Keratinocyte (primary cell): ENCODE data around the gene CCDC127. TPM values are rescaled to one million over a fixed set of nuclear protein-coding genes. Genes with fewer than 3 reads are reported as not detected.
"Not testable (repeated sequence)": the region's sequence is repeated elsewhere in the genome, so short reads cannot be mapped to it uniquely, and the experiment has no call there.

Experiments used
- DNase-seq: peaks from one replicate; pipeline ENCODE4 v3.0.0-alpha.2; 2011; ENCODE audit warnings: low read depth, missing footprints, low spot score
- FAIRE-seq: peaks from 2 replicates; lab custom pipeline; 2011; peaks lifted over from hg19 to GRCh38; lab: Jason Lieb, UNC
- H2AFZ ChIP-seq: 2 replicates; pipeline ENCODE4 v1.6.0; 2012; ENCODE audit warnings: low read length, control low read depth, inconsistent platforms; ENCODE audit not compliant: control insufficient read depth
- H3K27ac ChIP-seq: 2 replicates; pipeline ENCODE4 v1.5.1; 2011; ENCODE audit warnings: low read length; ENCODE audit not compliant: control insufficient read depth, insufficient read depth
- H3K27me3 ChIP-seq: 3 replicates; pipeline ENCODE4 v1.6.0; 2011; ENCODE audit warnings: low read length; ENCODE audit not compliant: control insufficient read depth, insufficient read depth; ENCODE audit errors: extremely low read depth
- H3K36me3 ChIP-seq, 2 experiments: 2 replicates in 1 of 2; 3 replicates in 1 of 2; pipeline ENCODE4 v1.5.1; 2011; ENCODE audit warnings: low read length in 2 of 2, mild to moderate bottlenecking in 1 of 2; ENCODE audit not compliant: control insufficient read depth in 2 of 2, insufficient read depth in 2 of 2; ENCODE audit errors: extremely low read depth in 1 of 2
- H3K4me1 ChIP-seq: 3 replicates; pipeline ENCODE4 v1.5.1; 2011; ENCODE audit warnings: low read length; ENCODE audit not compliant: control insufficient read depth, insufficient read depth; ENCODE audit errors: extremely low read depth
- H3K4me2 ChIP-seq: 3 replicates; pipeline ENCODE4 v1.6.0; 2011; ENCODE audit warnings: low read depth, low read length; ENCODE audit not compliant: control insufficient read depth, insufficient read depth; ENCODE audit errors: extremely low read depth
- H3K4me3 ChIP-seq, 3 experiments: fragments of 200-600 bp in 1 of 3; sonication (generic) in 1 of 3; 2 replicates in 2 of 3; 3 replicates in 1 of 3; pipeline ENCODE4 v1.5.1; 2011 to 2016; ENCODE audit warnings: low read length in 3 of 3, mild to moderate bottlenecking in 3 of 3, control low read depth in 2 of 3, inconsistent platforms in 1 of 3, low read depth in 1 of 3, mixed read lengths in 1 of 3, mixed run types in 1 of 3, moderate library complexity in 1 of 3; ENCODE audit not compliant: control insufficient read depth in 2 of 3, insufficient read depth in 2 of 3; ENCODE audit errors: extremely low read depth in 1 of 3
- H3K79me2 ChIP-seq: 2 replicates; pipeline ENCODE4 v1.6.0; 2012; ENCODE audit warnings: low read length; ENCODE audit not compliant: control insufficient read depth, insufficient read depth
- H3K9ac ChIP-seq: 3 replicates; pipeline ENCODE4 v1.6.0; 2011; ENCODE audit warnings: low read length; ENCODE audit not compliant: control insufficient read depth, insufficient read depth; ENCODE audit errors: extremely low read depth
- H3K9me1 ChIP-seq: 3 replicates; pipeline ENCODE4 v1.6.0; 2011; ENCODE audit warnings: low read length; ENCODE audit not compliant: control insufficient read depth, insufficient read depth; ENCODE audit errors: extremely low read depth
- H3K9me3 ChIP-seq: 2 replicates; pipeline ENCODE4 v1.5.1; 2012; ENCODE audit warnings: low read depth, low read length; ENCODE audit not compliant: control insufficient read depth
- H4K20me1 ChIP-seq: 3 replicates; pipeline ENCODE4 v1.6.0; 2011; ENCODE audit warnings: low read length; ENCODE audit not compliant: control insufficient read depth, insufficient read depth; ENCODE audit errors: extremely low read depth
- CTCF ChIP-seq, 3 experiments: IDR thresholded peaks in 1 of 3; conservative IDR thresholded peaks in 1 of 3; optimal IDR thresholded peaks in 1 of 3; 2 replicates in 2 of 3; 3 replicates in 1 of 3; pipeline versions ENCODE3 to v1.5.1; 2011; ENCODE audit warnings: low read length in 3 of 3, mild to moderate bottlenecking in 3 of 3, moderate library complexity in 2 of 3, control low read depth in 1 of 3, inconsistent platforms in 1 of 3; ENCODE audit not compliant: insufficient read depth in 2 of 3; ENCODE audit errors: extremely low read depth in 1 of 3
- EZH2 ChIP-seq: IDR thresholded peaks from one replicate; pipeline ENCODE4 v1.6.1; 2012; ENCODE audit warnings: inconsistent platforms, mild to moderate bottlenecking, low read length, moderate library complexity
- dilution Hi-C: fragments of 300-500 bp; cut with MboI; formaldehyde crosslinking; loops from one replicate; pipeline ENCODE4 v1.7.0; 2020; ENCODE audit warnings: low sequenced_read_pairs; ENCODE audit not compliant: extremely low pct_ligation_motif_present
- polyA plus RNA-seq, 5 experiments: library from polyadenylated mRNA; depleted of rRNA in 3 of 5; stranded (reverse) in 3 of 5; stranded (forward) in 1 of 5; unstranded in 1 of 5; fragments of >200 nt; gene quantifications; 1 replicate in 1 of 5; 2 replicates in 3 of 5; 3 replicates in 1 of 5; pipeline versions ENCODE4 v1.2.1 to v1.2.3, GENCODE V29; 2011 to 2012; ENCODE audit warnings: missing spikeins in 2 of 5, low read depth in 1 of 5, low replicate concordance in 1 of 5

CCDC127 gene
- polyA plus RNA-seq, 1 donor (not counting 4 experiments of a cell fraction or from before 2014, with no cell fraction given), result 4.9 TPM

DNA sequence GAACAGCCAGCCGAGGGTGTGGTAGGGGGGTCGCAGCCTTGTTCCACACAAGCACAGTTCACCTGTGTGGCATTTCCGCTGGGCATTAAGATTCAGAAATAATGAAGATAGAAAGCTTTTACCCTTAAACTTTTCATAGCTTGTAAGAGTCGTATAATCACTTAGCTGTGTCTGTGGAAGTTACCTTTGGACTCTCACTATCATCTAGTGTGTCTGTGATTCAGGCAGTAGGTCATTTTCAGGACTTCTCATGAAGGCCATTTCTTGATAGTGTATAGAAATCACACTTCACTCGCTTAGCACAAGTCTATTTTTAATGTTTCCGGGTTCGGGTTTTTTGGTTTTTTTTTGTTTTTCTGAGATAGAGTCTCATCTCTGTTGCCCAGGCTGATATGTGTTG, 37.2 kb upstream of the CCDC127 start:
- H3K27ac ChIP-seq, DNase-seq, H3K79me2 ChIP-seq, H3K27me3 ChIP-seq, dilution Hi-C loops, H3K9me1 ChIP-seq, H3K9me3 ChIP-seq, H3K9ac ChIP-seq, H2AFZ ChIP-seq, H3K4me3 ChIP-seq, H4K20me1 ChIP-seq, H3K4me2 ChIP-seq, H3K4me1 ChIP-seq, FAIRE-seq: not testable (repeated sequence)
- H3K36me3 ChIP-seq, result peaks cover 3 to 19% of the 10 kb centered on the region in 2 experiments

DNA sequence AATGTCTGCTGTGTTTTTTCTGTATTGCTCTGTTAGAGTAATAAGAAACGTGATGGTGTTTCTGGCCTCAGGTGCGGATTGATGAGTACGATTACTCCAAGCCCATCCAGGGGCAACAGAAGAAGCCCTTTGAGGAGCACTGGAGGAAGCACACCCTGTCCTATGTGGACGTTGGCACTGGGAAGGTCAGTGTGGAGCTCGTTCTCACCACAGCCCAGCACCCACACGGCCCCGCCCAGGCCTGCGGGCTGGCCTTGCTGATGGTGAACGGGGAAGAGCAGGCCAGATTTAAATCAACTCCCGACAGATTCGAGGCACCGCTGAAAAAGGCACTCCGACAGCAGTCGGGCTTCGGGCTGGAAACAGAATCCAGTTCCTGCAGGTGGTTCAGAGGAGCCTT, 36.4 kb upstream of the CCDC127 start:
- H4K20me1 ChIP-seq, H3K9me1 ChIP-seq, H3K4me3 ChIP-seq, H2AFZ ChIP-seq, H3K4me1 ChIP-seq, dilution Hi-C loops, H3K27ac ChIP-seq, FAIRE-seq, H3K4me2 ChIP-seq, H3K9me3 ChIP-seq, H3K9ac ChIP-seq, H3K79me2 ChIP-seq, DNase-seq, H3K27me3 ChIP-seq: not testable (repeated sequence)
- H3K36me3 ChIP-seq, result peaks cover 3 to 20% of the 10 kb centered on the region in 2 experiments

GRCh38 chr5:252546-252945, 34.6 kb upstream of the CCDC127 start:
- H3K4me2 ChIP-seq, result peak overlapping the region; percentile 12
- H3K36me3 ChIP-seq, result peaks cover 5 to 17% of the 10 kb centered on the region in 2 experiments
- TF ChIP-seq EZH2 (no peak), CTCF (optimal IDR thresholded peaks at IDR 0.05 in 1 of 3, IDR thresholded peaks at IDR 0.05 in 1 of 3, conservative IDR thresholded peaks at IDR 0.05 in 1 of 3; ENCODE audit: extremely low read depth in 1 of 3, insufficient read depth in 2 of 3, low read length in 3 of 3) (no peak)

DNA sequence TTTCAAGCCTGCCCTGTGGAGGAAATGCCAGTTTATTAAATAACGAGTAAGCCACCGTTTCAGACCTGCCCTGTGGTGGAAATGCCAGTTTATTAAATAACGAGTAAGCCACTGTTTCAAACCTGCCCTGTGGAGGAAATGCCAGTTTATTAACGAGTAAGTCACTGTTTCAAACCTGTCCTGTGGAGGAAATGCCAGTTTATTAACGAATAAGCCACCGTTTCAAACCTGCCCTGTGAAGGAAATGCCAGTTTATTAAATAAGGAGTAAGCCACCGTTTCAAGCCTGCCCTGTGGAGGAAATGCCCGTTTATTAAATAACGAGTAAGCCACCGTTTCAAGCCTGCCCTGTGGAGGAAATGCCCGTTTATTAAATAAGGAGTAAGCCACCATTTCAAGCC, 34.0 kb upstream of the CCDC127 start:
- H3K9me3 ChIP-seq, H4K20me1 ChIP-seq, H3K9ac ChIP-seq, FAIRE-seq, H3K27me3 ChIP-seq, H3K4me2 ChIP-seq, H3K4me1 ChIP-seq, H3K27ac ChIP-seq, H2AFZ ChIP-seq, dilution Hi-C loops, DNase-seq, H3K79me2 ChIP-seq, H3K4me3 ChIP-seq, H3K9me1 ChIP-seq: not testable (repeated sequence)
- H3K36me3 ChIP-seq, result peaks cover 3 to 13% of the 10 kb centered on the region in 2 experiments

More at GRCh38 chr5:252546-252945, 34.6 kb upstream of the CCDC127 start:
- Histone ChIP-seq H3K9me1 (no peaks in the 10 kb centered on the region), H3K27ac (no peak overlapping the region), H3K4me1 (no peaks in the 10 kb centered on the region), H2AFZ (no peak overlapping the region), H4K20me1 (no peaks in the 10 kb centered on the region), H3K79me2 (no peaks in the 10 kb centered on the region), H3K27me3 (no peaks in the 10 kb centered on the region), H3K4me3 (no peak overlapping the region), H3K9ac (no peak overlapping the region), H3K9me3 (no peaks in the 10 kb centered on the region)
- no peak for FAIRE-seq
- DNase-seq, result peak; percentile 56
- dilution Hi-C loops, result no loop called here
